NCI-H345 (cell line): ENCODE data around the gene NRG2.

Experiments used
- DNase-seq: peaks from one replicate; lab custom pipeline; 2025; lab: John Stamatoyannopoulos, UW

NRG2 gene

DNA sequence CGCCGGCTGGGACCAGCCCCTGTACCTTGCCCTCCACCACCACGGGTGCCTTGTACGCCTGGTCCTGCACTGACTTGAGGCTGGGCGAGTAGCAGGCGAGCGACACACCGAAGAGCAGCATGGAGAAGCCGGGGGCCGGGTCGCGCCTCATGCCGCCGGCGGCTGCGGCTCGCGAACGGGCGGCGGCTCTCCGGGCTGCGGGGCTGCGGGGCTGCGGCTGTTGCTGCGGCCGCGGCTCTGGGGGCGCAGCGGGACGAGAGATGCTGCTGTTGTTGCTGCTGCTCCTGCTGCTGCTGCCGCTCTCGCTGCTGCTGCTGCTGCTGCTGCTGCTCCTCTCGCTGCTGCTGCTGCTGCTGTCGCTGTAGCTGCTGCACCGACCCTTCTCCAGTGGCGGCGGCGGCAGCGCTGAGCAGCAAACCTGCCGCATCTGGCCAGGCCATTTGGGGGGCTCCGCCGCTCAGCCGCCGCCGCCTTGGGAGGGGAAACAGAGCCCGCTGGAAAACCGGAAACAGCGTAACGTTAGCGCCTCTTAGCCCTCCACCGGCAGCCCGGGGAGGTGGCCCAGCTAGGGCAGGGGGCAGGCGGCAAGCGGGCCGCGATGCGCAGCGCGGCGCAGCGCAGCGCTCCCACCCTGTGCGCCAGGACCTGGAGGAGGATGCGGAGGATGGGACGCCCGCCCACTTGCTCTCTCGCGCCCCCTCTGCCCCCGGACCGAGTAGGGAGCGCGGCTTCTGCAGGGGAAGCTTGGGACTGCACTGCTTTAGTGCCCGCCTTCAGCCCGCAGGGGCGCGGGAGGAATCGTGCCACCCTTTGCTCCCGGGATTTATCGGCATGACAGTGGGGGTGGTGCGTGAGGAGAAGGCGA, at the start of gene NRG2:
Gene NRG2, minus strand, starts transcription at position 657 of the 865 bp plus-strand sequence.
- DNase-seq = peak; percentile 60

- no peak for DNase-seq
Observed at GRCh38 chr5:140090251-140090650, 47.2 kb upstream of the NRG2 start.

DNA sequence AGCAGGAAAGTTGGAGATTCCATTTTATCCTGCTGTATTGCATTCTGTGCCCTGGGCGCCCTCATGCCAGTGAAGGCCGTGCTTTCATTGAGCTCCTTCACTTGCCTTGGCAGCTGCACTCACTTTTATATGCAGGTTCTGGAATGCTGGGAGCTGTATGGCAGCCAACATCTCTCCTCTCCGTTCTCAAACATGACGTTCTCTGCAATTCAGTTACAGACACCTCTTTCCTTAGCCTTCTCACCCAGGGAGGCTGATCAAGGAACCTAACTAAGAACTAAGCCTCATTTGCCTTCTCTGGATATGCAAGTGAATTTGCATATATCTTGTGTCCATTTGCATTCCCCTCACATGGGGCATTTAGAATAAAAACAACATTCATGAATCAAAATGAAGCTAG, 41.4 kb upstream of the NRG2 start:
- DNase-seq = no peak

DNA sequence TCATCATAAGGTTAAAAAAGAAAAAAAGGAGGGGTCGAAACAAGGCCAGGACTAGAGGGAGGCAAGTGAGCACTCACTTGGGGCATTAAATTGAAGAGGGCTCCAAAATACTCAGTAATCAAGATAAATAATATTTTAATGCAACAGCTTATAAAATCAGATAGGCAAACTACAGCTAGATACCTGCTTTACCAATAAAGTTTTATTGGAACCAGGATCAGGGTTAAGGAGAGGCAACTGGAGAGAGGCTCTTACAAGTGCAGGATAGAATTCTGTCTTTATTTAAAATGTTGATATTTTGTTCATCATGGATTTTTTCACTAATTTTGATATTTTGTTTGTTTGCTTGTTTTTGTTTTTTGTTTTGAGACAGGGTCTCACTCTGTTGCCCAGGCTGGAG, 40.6 kb upstream of the NRG2 start:
- DNase-seq = no peak

- DNase-seq = no peak
Observed at GRCh38 chr5:140083120-140083519, 40.0 kb upstream of the NRG2 start.

DNA sequence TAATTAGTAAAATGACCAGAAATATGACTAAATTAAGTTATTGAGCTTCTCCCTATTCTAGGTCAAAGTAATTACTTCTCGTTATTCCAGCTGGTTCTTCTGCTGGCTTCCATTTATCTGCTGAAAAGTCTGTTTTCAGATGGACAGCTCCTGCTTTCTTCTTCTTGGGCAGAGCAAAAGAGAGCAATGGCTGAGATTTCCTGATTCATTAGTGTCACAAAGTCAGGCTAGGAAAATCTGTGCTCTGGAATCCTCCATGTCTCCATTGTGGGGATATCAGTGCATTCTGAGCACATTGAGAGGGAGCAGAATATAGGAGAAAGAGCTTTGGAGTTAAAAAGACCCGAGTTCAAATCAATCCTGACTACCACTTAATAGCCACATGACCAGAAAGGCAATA, 33.7 kb upstream of the NRG2 start:
- DNase-seq = no peak

DNA sequence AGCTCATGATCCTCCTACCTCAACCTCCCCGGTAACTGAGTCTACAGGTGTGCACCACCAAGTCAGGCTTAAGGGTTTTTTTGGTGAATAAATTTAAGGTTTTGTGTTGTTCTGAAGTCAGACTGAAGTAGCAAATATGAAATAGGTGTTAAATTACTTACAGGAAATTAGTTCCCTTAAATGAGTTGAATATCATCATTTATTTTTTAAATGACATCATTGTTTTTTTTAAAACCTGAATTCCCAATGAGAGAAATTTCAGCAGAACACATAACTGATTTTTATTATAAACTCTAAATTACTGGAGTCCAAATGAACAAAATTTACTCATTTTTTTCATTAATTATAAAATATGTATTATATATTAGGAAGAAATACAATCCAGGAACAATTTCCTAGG, 33.0 kb upstream of the NRG2 start:
- no peak for DNase-seq

DNA sequence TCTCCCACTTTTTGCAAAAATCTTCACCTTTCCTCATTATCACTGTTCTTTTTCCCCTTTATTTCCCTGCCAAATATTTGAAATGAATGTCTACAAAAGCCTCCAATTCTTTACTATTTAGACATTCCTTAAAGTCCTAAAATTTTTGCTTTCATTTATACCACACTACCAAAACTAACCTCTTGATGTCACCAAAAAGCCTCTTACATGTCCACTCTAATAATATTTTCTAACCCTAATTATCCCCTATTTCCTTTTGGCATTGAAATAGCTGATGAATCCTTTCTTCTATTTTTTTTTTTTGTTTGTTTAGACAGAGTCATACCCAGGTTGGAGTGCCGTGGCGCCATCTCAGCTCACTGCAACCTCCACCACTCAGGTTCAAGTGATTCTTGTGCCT, 32.3 kb upstream of the NRG2 start:
- DNase-seq = no peak

GRCh38 chr5:140073296-140073695, 30.2 kb upstream of the NRG2 start:
- DNase-seq = no peak

- DNase-seq = no peak
Observed at GRCh38 chr5:140072812-140073211, 29.7 kb upstream of the NRG2 start.

- DNase-seq = no peak
Observed at GRCh38 chr5:140060816-140061215, 17.7 kb upstream of the NRG2 start.

- no peak for DNase-seq
Observed at GRCh38 chr5:140058212-140058932, 15.3 kb upstream of the NRG2 start.

GRCh38 chr5:140056880-140057279, 13.8 kb upstream of the NRG2 start:
- DNase-seq = no peak

DNA sequence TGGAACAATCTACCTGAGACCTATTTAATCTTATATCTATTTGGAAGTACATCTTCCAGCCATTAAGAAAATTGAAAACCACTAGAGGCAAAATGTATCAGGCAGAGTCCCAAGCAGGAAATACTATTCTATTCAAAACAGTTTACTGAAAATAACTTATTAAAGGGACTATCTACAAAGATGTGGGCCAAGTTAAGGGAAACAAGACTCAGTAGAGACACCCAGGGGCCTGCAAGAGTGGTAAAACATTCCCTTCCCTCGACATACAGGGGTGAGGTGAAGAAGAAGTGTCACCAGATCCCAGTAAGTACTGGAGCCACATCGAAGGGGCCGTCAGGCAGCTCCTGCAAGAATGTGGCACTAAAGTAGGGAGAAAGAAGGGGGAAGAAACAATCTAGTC, 12.1 kb upstream of the NRG2 start:
- no peak for DNase-seq

GRCh38 chr5:140054086-140054689, 11.1 kb upstream of the NRG2 start:
- no peak for DNase-seq

- DNase-seq = no peak
Observed at GRCh38 chr5:140051950-140052349, 8.9 kb upstream of the NRG2 start.

- DNase-seq = no peak
Observed at GRCh38 chr5:140049713-140050112, 6.6 kb upstream of the NRG2 start.

DNA sequence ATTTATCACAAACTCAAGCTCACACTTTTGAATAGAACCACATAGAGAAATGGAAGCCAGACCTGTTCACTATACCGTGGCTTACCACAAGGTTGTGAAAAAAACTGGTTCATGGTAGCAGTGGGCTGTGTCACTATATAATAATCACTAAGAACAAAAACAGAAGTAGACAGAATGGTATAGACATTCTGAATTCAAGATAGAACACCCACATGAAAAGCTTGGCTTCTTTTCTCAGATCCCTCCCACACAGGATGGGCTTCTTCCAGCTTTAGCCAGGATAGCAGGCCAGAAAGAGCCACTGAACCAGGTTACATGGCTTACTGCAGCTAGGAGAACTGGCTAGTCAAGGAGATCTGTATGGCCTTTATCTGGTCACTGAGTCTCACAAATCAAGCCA, 6.1 kb upstream of the NRG2 start:
- no peak for DNase-seq

DNA sequence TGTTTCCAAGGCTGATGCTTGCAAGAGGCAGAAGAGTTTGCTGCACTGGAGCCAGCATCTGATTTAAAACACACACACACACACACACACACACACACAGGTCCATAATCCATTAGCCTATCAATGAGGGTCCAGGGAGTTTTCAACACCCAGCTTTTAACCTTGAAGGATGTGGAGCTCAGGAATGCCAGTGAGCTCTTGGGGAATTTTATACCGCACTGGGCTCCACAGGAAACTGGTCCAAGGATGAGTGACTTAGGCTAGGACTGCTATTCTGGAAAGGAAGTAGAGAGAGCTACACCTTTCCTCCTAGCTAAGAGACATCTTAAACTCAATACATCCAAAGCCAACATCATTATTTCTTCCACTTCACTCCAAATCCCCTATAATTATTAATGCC, 942 bp upstream of the NRG2 start:
- DNase-seq = no peak

- peak; percentile 34 for DNase-seq
Observed at GRCh38 chr5:140043508-140043872, 391 bp upstream of the NRG2 start.

DNA sequence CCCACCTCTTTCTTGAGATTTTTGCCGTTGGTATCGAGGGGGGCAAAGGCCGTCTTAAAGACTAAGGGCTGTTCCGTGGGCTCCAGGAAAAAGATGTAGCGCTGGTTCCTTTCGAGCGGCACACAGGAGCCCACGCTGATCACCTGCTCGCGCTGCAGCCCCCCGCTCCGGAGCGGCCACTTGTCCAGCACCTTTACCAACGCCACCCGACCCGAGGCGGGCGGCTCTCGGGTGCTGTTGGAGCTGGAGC, 781 bp downstream of the NRG2 start:
- no peak for DNase-seq

- DNase-seq = peak; percentile 40
Observed at GRCh38 chr5:140041492-140042392, 1.4 kb downstream of the NRG2 start.
